Astrocyte (in vitro differentiated cells and primary cell): ENCODE data around the gene MBP. TPM values are rescaled to one million over a fixed set of nuclear protein-coding genes. Genes with fewer than 3 reads are reported as not detected.

Experiments used
- DNase-seq: peaks from one replicate; pipeline ENCODE4 v3.0.0-alpha.2; 2010; ENCODE audit warnings: low read depth
- FAIRE-seq: peaks from 2 replicates; lab custom pipeline; 2011; peaks lifted over from hg19 to GRCh38; lab: Jason Lieb, UNC
- H2AFZ ChIP-seq: 2 replicates; pipeline ENCODE4 v1.6.0; 2012; ENCODE audit warnings: low read depth, low read length, inconsistent platforms
- H3K27ac ChIP-seq: 2 replicates; pipeline ENCODE4 v1.5.1; 2011; ENCODE audit warnings: low read depth, low read length, inconsistent platforms
- H3K27me3 ChIP-seq: 2 replicates; pipeline ENCODE4 v1.6.0; 2011; ENCODE audit warnings: low read length, inconsistent platforms; ENCODE audit not compliant: insufficient read depth
- H3K36me3 ChIP-seq: 2 replicates; pipeline ENCODE4 v1.5.1; 2011; ENCODE audit warnings: low read length, inconsistent platforms; ENCODE audit not compliant: insufficient read depth
- H3K4me1 ChIP-seq: 2 replicates; pipeline ENCODE4 v1.5.1; 2011; ENCODE audit warnings: low read length, inconsistent platforms; ENCODE audit not compliant: insufficient read depth
- H3K4me2 ChIP-seq: 2 replicates; pipeline ENCODE4 v1.6.0; 2012; ENCODE audit warnings: low read length, inconsistent platforms
- H3K4me3 ChIP-seq: 2 replicates; pipeline ENCODE4 v1.5.1; 2011; ENCODE audit warnings: low read depth, mild to moderate bottlenecking, low read length, inconsistent platforms; ENCODE audit not compliant: insufficient read depth
- H3K79me2 ChIP-seq: 2 replicates; pipeline ENCODE4 v1.6.0; 2012; ENCODE audit warnings: mild to moderate bottlenecking, low read length, inconsistent platforms; ENCODE audit not compliant: insufficient read depth
- H3K9ac ChIP-seq: 2 replicates; pipeline ENCODE4 v1.6.0; 2012; ENCODE audit warnings: mild to moderate bottlenecking, low read length, inconsistent platforms
- H3K9me3 ChIP-seq: 2 replicates; pipeline ENCODE4 v1.5.1; 2012; ENCODE audit warnings: low read depth, mild to moderate bottlenecking, low read length, inconsistent platforms; ENCODE audit not compliant: insufficient read depth
- H4K20me1 ChIP-seq: 2 replicates; pipeline ENCODE4 v1.6.0; 2012; ENCODE audit warnings: low read length, inconsistent platforms; ENCODE audit not compliant: insufficient read depth
- H3K27ac Mint-ChIP-seq: one replicate; pipeline ENCODE4 v1.8.0; 2021; ENCODE audit warnings: mild to moderate bottlenecking, mixed read lengths; ENCODE audit not compliant: unreplicated experiment
- H3K27me3 Mint-ChIP-seq: one replicate; pipeline ENCODE4 v1.8.0; 2021; ENCODE audit warnings: low read depth, mixed read lengths; ENCODE audit not compliant: unreplicated experiment
- H3K36me3 Mint-ChIP-seq: one replicate; pipeline ENCODE4 v1.8.0; 2021; ENCODE audit warnings: low read depth, mixed read lengths; ENCODE audit not compliant: unreplicated experiment
- H3K4me1 Mint-ChIP-seq: one replicate; pipeline ENCODE4 v1.8.0; 2021; ENCODE audit warnings: low read depth, mixed read lengths; ENCODE audit not compliant: unreplicated experiment
- H3K4me3 Mint-ChIP-seq: one replicate; pipeline ENCODE4 v1.8.0; 2021; ENCODE audit warnings: mild to moderate bottlenecking, moderate library complexity, mixed read lengths; ENCODE audit not compliant: unreplicated experiment
- H3K9me3 Mint-ChIP-seq: one replicate; pipeline ENCODE4 v1.8.0; 2021; ENCODE audit warnings: mild to moderate bottlenecking, mixed read lengths; ENCODE audit not compliant: unreplicated experiment
- EZH2 ChIP-seq: IDR thresholded peaks from 2 replicates; pipeline ENCODE4 v1.6.1; 2012; ENCODE audit warnings: mild to moderate bottlenecking, low read length, inconsistent platforms; ENCODE audit not compliant: insufficient read depth
- total RNA-seq: library from RNA; stranded (reverse); gene quantifications from 2 replicates; pipeline ENCODE4 v1.2.1, GENCODE V29; 2021
- TF ChIP-seq, protein P1 (sequence below): IDR thresholded peaks from 2 replicates; pipeline ENCODE4 v1.5.1; 2011; ENCODE audit warnings: low read depth, mild to moderate bottlenecking, inconsistent platforms, low read length, moderate library complexity; ENCODE audit not compliant: insufficient read depth

MBP gene
- total RNA-seq, 1 donor from 2014 or later: 11.4 TPM

DNA sequence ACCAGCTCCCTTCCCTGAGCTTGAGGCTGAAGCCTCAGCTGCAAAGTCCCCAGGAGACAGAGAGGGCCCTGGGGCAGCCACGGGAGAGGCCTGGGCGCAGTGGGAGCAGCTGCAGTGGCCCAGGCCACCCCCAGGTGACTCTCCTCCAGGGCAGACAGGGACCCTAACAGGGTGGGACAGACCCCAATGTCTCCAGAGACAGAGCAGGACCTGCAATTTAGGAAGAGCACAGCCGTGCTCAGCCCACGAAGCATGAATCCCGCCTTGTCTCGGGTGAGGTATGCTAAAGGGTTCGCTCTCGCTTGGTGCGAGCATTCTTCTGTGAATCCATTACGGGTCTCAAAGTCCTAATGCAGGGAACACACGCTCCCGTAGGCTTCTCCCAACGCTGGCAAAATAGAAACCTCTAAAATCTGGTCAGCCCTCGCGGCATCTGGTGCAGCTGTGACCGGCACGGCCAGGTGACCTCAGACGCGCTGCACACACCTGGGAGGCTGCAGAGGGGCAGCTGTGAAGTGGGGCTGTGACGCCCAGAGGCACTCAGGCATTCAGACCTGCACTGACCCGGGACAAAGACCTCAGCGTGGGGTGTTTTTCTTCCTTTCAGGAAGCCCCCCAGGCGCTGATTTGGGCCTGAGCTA lies 12.6 kb downstream of the MBP start:
- H3K27ac Mint-ChIP-seq: no peak overlapping the region
- no peak overlapping the region for H3K4me2 ChIP-seq
- peaks cover 36% of the 10 kb centered on the region for H3K79me2 ChIP-seq
- no peaks in the 10 kb centered on the region for H3K27me3 ChIP-seq
- TF ChIP-seq, protein P1, sequence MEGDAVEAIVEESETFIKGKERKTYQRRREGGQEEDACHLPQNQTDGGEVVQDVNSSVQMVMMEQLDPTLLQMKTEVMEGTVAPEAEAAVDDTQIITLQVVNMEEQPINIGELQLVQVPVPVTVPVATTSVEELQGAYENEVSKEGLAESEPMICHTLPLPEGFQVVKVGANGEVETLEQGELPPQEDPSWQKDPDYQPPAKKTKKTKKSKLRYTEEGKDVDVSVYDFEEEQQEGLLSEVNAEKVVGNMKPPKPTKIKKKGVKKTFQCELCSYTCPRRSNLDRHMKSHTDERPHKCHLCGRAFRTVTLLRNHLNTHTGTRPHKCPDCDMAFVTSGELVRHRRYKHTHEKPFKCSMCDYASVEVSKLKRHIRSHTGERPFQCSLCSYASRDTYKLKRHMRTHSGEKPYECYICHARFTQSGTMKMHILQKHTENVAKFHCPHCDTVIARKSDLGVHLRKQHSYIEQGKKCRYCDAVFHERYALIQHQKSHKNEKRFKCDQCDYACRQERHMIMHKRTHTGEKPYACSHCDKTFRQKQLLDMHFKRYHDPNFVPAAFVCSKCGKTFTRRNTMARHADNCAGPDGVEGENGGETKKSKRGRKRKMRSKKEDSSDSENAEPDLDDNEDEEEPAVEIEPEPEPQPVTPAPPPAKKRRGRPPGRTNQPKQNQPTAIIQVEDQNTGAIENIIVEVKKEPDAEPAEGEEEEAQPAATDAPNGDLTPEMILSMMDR: no peak
- no peak for TF ChIP-seq EZH2
- FAIRE-seq (no peak), DNase-seq (no peak)
- no peaks in the 10 kb centered on the region for H4K20me1 ChIP-seq
- H3K9me3 Mint-ChIP-seq: no peaks in the 10 kb centered on the region
- no peak overlapping the region for H3K4me3 Mint-ChIP-seq
- H3K27ac ChIP-seq: no peak overlapping the region
- no peaks in the 10 kb centered on the region for H3K27me3 Mint-ChIP-seq
- H3K9ac ChIP-seq: no peak overlapping the region
- H3K9me3 ChIP-seq: no peaks in the 10 kb centered on the region
- H3K36me3 Mint-ChIP-seq: peaks cover 4% of the 10 kb centered on the region
- no peaks in the 10 kb centered on the region for H3K36me3 ChIP-seq
- no peak overlapping the region for H3K4me3 ChIP-seq
- H2AFZ ChIP-seq: no peak overlapping the region
- peaks cover 9% of the 10 kb centered on the region for H3K4me1 Mint-ChIP-seq
- H3K4me1 ChIP-seq: peaks cover 11% of the 10 kb centered on the region

DNA sequence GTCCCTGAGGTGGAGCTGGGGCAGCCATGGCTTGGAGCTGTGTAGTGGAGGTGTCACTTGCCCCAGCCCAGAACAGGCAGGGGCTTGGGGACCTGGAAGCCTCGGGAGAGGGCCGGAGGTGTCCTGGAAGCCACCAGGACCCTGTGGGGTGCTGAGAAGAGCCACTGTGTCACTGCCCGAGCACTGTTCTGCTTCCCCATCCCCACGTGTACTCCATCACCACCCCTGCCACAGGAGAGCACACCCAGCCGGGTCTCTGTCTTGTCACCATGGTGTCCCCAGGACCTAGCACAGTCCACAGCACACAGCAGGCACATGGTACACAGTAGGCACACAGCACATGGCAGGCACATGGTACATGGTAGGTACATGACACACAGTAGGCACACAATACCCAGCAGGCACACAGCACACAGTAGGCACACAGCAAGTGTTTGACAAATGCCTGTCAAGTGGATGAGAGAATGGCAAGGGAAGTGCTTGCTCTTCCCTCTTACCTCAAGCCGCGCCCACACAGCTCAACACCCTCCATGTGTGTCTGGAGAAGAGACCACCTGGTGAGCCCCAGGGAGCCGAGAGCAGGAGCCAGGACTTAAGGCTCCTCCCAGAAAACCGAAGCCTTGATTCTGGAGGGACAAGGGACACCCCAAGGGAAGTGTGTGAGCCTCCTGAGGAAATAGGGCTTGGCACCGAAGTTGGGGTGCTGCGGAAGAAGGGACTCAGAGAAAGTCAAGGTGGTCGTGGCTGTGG lies 13.3 kb downstream of the MBP start:
- no peak overlapping the region for H3K27ac ChIP-seq
- H3K9ac ChIP-seq: no peak overlapping the region
- Mint-ChIP-seq H3K27ac (no peak overlapping the region), H3K9me3 (no peaks in the 10 kb centered on the region), H3K4me1 (peaks cover 9% of the 10 kb centered on the region), H3K27me3 (no peaks in the 10 kb centered on the region), H3K4me3 (no peak overlapping the region), H3K36me3 (peaks cover 4% of the 10 kb centered on the region)
- no peaks in the 10 kb centered on the region for H3K36me3 ChIP-seq
- H3K79me2 ChIP-seq: peaks cover 33% of the 10 kb centered on the region
- no peak for TF ChIP-seq EZH2
- TF ChIP-seq, protein P1: no peak
- H3K4me1 ChIP-seq: peaks cover 11% of the 10 kb centered on the region
- no peaks in the 10 kb centered on the region for H3K9me3 ChIP-seq
- H4K20me1 ChIP-seq: no peaks in the 10 kb centered on the region
- H3K4me3 ChIP-seq: no peak overlapping the region
- H3K27me3 ChIP-seq: no peaks in the 10 kb centered on the region
- no peak overlapping the region for H2AFZ ChIP-seq
- FAIRE-seq: no peak
- no peak for DNase-seq
- no peak overlapping the region for H3K4me2 ChIP-seq
